Measurements from ENCODE around the gene STAB1. TPM values are rescaled to one million over a fixed set of nuclear protein-coding genes. Genes with fewer than 3 reads are reported as not detected.

The STAB1 gene
- total and polyA plus RNA-seq, 2 of the 13 experiments (the other 11 are each of a cell fraction or from before 2014, with no cell fraction given) = 0.09 to 0.34 TPM

DNA sequence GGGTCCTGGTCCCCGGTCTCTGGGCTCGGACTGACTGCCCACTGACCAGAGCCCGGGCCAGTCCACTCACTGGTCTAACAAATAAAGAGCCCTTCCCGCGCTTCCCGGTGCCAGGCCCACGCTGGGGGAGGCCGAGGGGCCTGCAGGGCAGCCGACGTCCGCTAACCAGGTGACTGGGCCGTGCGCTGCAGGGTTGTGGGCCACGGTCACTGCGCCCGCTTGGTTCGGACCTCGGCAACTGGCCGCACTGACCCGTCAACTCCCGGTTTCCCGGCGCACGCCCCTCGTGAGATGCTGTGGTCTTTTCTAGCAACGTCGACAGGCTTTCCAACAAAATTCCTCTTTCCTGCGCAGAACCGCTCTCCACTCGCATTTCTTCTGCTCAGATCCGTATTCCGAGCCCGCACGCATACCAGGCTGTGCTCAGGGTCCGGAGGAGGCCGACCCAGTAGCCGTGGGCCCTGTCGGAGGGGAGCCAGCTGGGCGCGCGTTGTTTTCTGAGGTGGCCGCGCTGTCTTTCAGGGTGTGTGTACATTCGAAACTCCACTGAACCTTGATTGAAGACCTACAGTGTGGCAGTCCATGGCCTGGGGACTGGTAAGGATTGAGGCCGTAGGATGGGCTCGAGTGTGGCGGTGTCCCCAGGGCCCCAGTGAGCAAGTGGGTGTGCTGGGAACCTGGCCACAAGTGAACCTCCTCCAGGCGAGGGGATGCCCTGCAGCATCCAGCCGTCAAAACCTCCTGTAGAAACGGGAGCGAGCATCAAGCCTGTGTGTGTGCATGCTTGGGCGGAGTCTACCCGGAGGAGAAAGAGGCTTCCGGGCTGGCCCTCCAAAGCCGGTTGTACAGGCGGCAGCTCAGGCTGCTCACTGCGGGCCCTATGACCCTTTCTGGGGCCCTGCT, 39.4 kb downstream of the STAB1 start (continued):
- TF ChIP-seq, protein P1, sequence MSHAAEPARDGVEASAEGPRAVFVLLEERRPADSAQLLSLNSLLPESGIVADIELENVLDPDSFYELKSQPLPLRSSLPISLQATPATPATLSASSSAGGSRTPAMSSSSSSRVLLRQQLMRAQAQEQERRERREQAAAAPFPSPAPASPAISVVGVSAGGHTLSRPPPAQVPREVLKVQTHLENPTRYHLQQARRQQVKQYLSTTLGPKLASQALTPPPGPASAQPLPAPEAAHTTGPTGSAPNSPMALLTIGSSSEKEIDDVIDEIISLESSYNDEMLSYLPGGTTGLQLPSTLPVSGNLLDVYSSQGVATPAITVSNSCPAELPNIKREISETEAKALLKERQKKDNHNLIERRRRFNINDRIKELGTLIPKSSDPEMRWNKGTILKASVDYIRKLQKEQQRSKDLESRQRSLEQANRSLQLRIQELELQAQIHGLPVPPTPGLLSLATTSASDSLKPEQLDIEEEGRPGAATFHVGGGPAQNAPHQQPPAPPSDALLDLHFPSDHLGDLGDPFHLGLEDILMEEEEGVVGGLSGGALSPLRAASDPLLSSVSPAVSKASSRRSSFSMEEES (CRISPR knock-in tag; IDR thresholded peaks at IDR 0.05) = 0 out of 2 replicates have a peak, but pooled peaks have one; percentile 15
- TF ChIP-seq RFXAP (CRISPR knock-in tag; IDR thresholded peaks at IDR 0.05; ENCODE audit: borderline replicate concordance) (peak; percentile 55; the same call in 1 of the 2 replicates), ZNF468 (CRISPR knock-in tag; IDR thresholded peaks at IDR 0.05) (no peak), GPN1 (CRISPR knock-in tag; IDR thresholded peaks at IDR 0.05; ENCODE audit: borderline replicate concordance) (no peak), DMAP1 (CRISPR knock-in tag; IDR thresholded peaks at IDR 0.05) (0 out of 2 replicates have a peak, but pooled peaks have one; percentile 13), TARDBP (CRISPR knock-in tag; IDR thresholded peaks at IDR 0.05) (no peak), ZNF607 (CRISPR knock-in tag; IDR thresholded peaks at IDR 0.05; ENCODE audit: borderline replicate concordance) (no peak), SMAD1 (CRISPR knock-in tag; IDR thresholded peaks at IDR 0.05; ENCODE audit: borderline replicate concordance, low read depth) (0 out of 2 replicates have a peak, but pooled peaks have one; percentile 37), ZNF670 (CRISPR knock-in tag; IDR thresholded peaks at IDR 0.05; ENCODE audit: borderline replicate concordance) (no peak), KDM5A (IDR thresholded peaks at IDR 0.05; ENCODE audit: borderline replicate concordance, low read length) (no peak), HMG20B (CRISPR knock-in tag; conservative IDR thresholded peaks at IDR 0.05) (no peak), NR2C2 (CRISPR knock-in tag; IDR thresholded peaks at IDR 0.05; ENCODE audit: borderline replicate concordance) (no peak; the same call in none of the 2 replicates), MIXL1 (CRISPR knock-in tag; IDR thresholded peaks at IDR 0.05) (no peak), HNF4A (CRISPR knock-in tag; IDR thresholded peaks at IDR 0.05) (no peak), ERF (CRISPR knock-in tag; IDR thresholded peaks at IDR 0.05) (peak; percentile 34; the same call in 1 of the 2 replicates), HNRNPL (IDR thresholded peaks at IDR 0.05; ENCODE audit: low read depth, low read length) (peak; percentile 73), XBP1 (CRISPR knock-in tag; IDR thresholded peaks at IDR 0.05) (no peak), ZNF282 (IDR thresholded peaks at IDR 0.05; ENCODE audit: partially characterized antibody) (no peak)
- TF ChIP-seq, protein P2, sequence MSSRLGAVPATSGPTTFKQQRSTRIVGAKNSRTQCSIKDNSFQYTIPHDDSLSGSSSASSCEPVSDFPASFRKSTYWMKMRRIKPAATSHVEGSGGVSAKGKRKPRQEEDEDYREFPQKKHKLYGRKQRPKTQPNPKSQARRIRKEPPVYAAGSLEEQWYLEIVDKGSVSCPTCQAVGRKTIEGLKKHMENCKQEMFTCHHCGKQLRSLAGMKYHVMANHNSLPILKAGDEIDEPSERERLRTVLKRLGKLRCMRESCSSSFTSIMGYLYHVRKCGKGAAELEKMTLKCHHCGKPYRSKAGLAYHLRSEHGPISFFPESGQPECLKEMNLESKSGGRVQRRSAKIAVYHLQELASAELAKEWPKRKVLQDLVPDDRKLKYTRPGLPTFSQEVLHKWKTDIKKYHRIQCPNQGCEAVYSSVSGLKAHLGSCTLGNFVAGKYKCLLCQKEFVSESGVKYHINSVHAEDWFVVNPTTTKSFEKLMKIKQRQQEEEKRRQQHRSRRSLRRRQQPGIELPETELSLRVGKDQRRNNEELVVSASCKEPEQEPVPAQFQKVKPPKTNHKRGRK (CRISPR knock-in tag; IDR thresholded peaks at IDR 0.05) = no peak
- TF ChIP-seq, protein P3, sequence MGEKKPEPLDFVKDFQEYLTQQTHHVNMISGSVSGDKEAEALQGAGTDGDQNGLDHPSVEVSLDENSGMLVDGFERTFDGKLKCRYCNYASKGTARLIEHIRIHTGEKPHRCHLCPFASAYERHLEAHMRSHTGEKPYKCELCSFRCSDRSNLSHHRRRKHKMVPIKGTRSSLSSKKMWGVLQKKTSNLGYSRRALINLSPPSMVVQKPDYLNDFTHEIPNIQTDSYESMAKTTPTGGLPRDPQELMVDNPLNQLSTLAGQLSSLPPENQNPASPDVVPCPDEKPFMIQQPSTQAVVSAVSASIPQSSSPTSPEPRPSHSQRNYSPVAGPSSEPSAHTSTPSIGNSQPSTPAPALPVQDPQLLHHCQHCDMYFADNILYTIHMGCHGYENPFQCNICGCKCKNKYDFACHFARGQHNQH (CRISPR knock-in tag; IDR thresholded peaks at IDR 0.05) = no peak; the same call in 1 of the 2 replicates
- TF ChIP-seq, protein P4, sequence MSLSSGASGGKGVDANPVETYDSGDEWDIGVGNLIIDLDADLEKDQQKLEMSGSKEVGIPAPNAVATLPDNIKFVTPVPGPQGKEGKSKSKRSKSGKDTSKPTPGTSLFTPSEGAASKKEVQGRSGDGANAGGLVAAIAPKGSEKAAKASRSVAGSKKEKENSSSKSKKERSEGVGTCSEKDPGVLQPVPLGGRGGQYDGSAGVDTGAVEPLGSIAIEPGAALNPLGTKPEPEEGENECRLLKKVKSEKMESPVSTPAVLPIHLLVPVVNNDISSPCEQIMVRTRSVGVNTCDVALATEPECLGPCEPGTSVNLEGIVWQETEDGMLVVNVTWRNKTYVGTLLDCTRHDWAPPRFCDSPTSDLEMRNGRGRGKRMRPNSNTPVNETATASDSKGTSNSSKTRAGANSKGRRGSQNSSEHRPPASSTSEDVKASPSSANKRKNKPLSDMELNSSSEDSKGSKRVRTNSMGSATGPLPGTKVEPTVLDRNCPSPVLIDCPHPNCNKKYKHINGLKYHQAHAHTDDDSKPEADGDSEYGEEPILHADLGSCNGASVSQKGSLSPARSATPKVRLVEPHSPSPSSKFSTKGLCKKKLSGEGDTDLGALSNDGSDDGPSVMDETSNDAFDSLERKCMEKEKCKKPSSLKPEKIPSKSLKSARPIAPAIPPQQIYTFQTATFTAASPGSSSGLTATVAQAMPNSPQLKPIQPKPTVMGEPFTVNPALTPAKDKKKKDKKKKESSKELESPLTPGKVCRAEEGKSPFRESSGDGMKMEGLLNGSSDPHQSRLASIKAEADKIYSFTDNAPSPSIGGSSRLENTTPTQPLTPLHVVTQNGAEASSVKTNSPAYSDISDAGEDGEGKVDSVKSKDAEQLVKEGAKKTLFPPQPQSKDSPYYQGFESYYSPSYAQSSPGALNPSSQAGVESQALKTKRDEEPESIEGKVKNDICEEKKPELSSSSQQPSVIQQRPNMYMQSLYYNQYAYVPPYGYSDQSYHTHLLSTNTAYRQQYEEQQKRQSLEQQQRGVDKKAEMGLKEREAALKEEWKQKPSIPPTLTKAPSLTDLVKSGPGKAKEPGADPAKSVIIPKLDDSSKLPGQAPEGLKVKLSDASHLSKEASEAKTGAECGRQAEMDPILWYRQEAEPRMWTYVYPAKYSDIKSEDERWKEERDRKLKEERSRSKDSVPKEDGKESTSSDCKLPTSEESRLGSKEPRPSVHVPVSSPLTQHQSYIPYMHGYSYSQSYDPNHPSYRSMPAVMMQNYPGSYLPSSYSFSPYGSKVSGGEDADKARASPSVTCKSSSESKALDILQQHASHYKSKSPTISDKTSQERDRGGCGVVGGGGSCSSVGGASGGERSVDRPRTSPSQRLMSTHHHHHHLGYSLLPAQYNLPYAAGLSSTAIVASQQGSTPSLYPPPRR (CRISPR knock-in tag; IDR thresholded peaks at IDR 0.05; ENCODE audit: borderline replicate concordance) = no peak

All from HepG2 (cell line).